ENCODE data around the gene GABRA5. TPM values are rescaled to one million over a fixed set of nuclear protein-coding genes. Genes with fewer than 3 reads are reported as not detected.

GABRA5 gene
- total RNA-seq, 1 donor from 2014 or later = not detected

Other genes starting within 250 kb of the GABRA5 start
- 0.40 TPM in 1 of 2 replicates, not detected in the other for gene GABRB3, start 94.0 kb upstream of the GABRA5 start, total RNA-seq
- not detected in 2 replicates for gene GABRG3, start 104.1 kb downstream of the GABRA5 start, total RNA-seq

Measured in lung microvascular endothelial cell (primary cell).